ENCODE results near the gene ARL6IP6. TPM values are rescaled to one million over a fixed set of nuclear protein-coding genes. Genes with fewer than 3 reads are reported as not detected.

Gene ARL6IP6
- total and polyA plus RNA-seq, 7 donors: 5.4 to 18.2 (median 10.3) TPM

GRCh38 chr2:152695763-152696162 is 22.7 kb upstream of the ARL6IP6 start:
- Histone ChIP-seq H3K36me3 (peaks cover 0 to 24% (median 0%) of the 10 kb centered on the region in 4 donors), H3K27ac (no peak overlapping the region), H3K9me3 (no peaks in the 10 kb centered on the region), H3K4me3 (no peak overlapping the region), H3K4me1 (peaks cover 0 to 16% (median 5%) of the 10 kb centered on the region in 4 donors), H3K27me3 (no peaks in the 10 kb centered on the region)
- intact Hi-C loops (cut with DNase I): no loop called here
- 98% methylated on average over 3 of the region's 3 CpGs for WGBS, 2 donors
- DNase-seq: no peak
- no peak for TF ChIP-seq POLR2A (IDR thresholded peaks at IDR 0.05)
- TF ChIP-seq EP300 (IDR thresholded peaks at IDR 0.05): no peak
- TF ChIP-seq CTCF (IDR thresholded peaks at IDR 0.05): no peak
- TF ChIP-seq POLR2AphosphoS5 (IDR thresholded peaks at IDR 0.05): no peak

- DNase-seq: no peak
- WGBS, 2 donors: 83 to 94% methylated on average over 1 of the region's 1 CpG
- intact Hi-C loops (cut with DNase I): no loop called here
- H3K4me3 ChIP-seq: no peak overlapping the region
- H3K36me3 ChIP-seq: peaks cover 0 to 24% (median 0%) of the 10 kb centered on the region in 4 donors
- no peak overlapping the region for H3K27ac ChIP-seq
- TF ChIP-seq POLR2AphosphoS5 (IDR thresholded peaks at IDR 0.05): no peak
- TF ChIP-seq POLR2A (IDR thresholded peaks at IDR 0.05): no peak
- no peak for TF ChIP-seq EP300 (IDR thresholded peaks at IDR 0.05)
- TF ChIP-seq CTCF (IDR thresholded peaks at IDR 0.05): no peak
- H3K27me3 ChIP-seq: no peaks in the 10 kb centered on the region
- H3K4me1 ChIP-seq: peaks cover 0 to 16% (median 5%) of the 10 kb centered on the region in 4 donors
- H3K9me3 ChIP-seq: no peaks in the 10 kb centered on the region
Observed at GRCh38 chr2:152696476-152696875, 21.9 kb upstream of the ARL6IP6 start.

GRCh38 chr2:152701198-152701597 is 17.2 kb upstream of the ARL6IP6 start:
- H3K27ac ChIP-seq: no peak overlapping the region
- no peak for TF ChIP-seq POLR2A (IDR thresholded peaks at IDR 0.05)
- no peak for TF ChIP-seq POLR2AphosphoS5 (IDR thresholded peaks at IDR 0.05)
- TF ChIP-seq CTCF (IDR thresholded peaks at IDR 0.05): no peak
- TF ChIP-seq EP300 (IDR thresholded peaks at IDR 0.05): no peak
- no peaks in the 10 kb centered on the region for H3K9me3 ChIP-seq
- intact Hi-C loops (cut with DNase I): no loop called here
- WGBS, 2 donors: 96 to 97% methylated on average over 7 of the region's 7 CpGs
- peaks cover 0 to 10% (median 4%) of the 10 kb centered on the region in 4 donors for H3K4me1 ChIP-seq
- H3K27me3 ChIP-seq: no peaks in the 10 kb centered on the region
- DNase-seq: no peak
- no peak overlapping the region for H3K4me3 ChIP-seq
- H3K36me3 ChIP-seq: no peaks in the 10 kb centered on the region

- peaks cover 0 to 21% (median 8%) of the 10 kb centered on the region in 4 donors for H3K4me1 ChIP-seq
- no peaks in the 10 kb centered on the region for H3K27me3 ChIP-seq
- H3K4me3 ChIP-seq: no peak overlapping the region
- H3K9me3 ChIP-seq: no peaks in the 10 kb centered on the region
- no peak for TF ChIP-seq POLR2AphosphoS5 (IDR thresholded peaks at IDR 0.05)
- no peak for TF ChIP-seq CTCF (IDR thresholded peaks at IDR 0.05)
- no peak for TF ChIP-seq EP300 (IDR thresholded peaks at IDR 0.05)
- no peak for TF ChIP-seq POLR2A (IDR thresholded peaks at IDR 0.05)
- WGBS, 2 donors: 89 to 92% methylated on average over 4 of the region's 4 CpGs
- no peak for DNase-seq
- H3K27ac ChIP-seq: no peak overlapping the region
- intact Hi-C loops (cut with DNase I): no loop called here
- peaks cover 0 to 5% (median under 1%) of the 10 kb centered on the region in 4 donors for H3K36me3 ChIP-seq
Observed at GRCh38 chr2:152706477-152707021, 11.9 kb upstream of the ARL6IP6 start.

GRCh38 chr2:152708742-152709141 is 9.7 kb upstream of the ARL6IP6 start:
- DNase-seq: no peak
- Histone ChIP-seq H3K36me3 (peaks cover 0 to 21% (median 4%) of the 10 kb centered on the region in 4 donors), H3K4me3 (no peak overlapping the region), H3K27me3 (no peaks in the 10 kb centered on the region), H3K27ac (no peak overlapping the region), H3K9me3 (no peaks in the 10 kb centered on the region), H3K4me1 (peaks cover 0 to 16% (median 7%) of the 10 kb centered on the region in 4 donors)
- TF ChIP-seq CTCF (IDR thresholded peaks at IDR 0.05): no peak
- TF ChIP-seq EP300 (IDR thresholded peaks at IDR 0.05): no peak
- no peak for TF ChIP-seq POLR2A (IDR thresholded peaks at IDR 0.05)
- TF ChIP-seq POLR2AphosphoS5 (IDR thresholded peaks at IDR 0.05): no peak
- whole genome bisulfite sequencing, 2 donors: 92 to 93% methylated on average over 2 of the region's 2 CpGs
- intact Hi-C loops (cut with DNase I): no loop called here
